GM12874 (cell line): ENCODE data around the gene LYPD6B.

Experiments
- TF ChIP-seq, protein P1 (sequence below): IDR thresholded peaks from 2 replicates; pipeline ENCODE4 v1.5.1; 2011; ENCODE audit warnings: low read depth, mild to moderate bottlenecking, control low read depth, low read length, moderate library complexity; ENCODE audit not compliant: insufficient read depth

LYPD6B gene

DNA sequence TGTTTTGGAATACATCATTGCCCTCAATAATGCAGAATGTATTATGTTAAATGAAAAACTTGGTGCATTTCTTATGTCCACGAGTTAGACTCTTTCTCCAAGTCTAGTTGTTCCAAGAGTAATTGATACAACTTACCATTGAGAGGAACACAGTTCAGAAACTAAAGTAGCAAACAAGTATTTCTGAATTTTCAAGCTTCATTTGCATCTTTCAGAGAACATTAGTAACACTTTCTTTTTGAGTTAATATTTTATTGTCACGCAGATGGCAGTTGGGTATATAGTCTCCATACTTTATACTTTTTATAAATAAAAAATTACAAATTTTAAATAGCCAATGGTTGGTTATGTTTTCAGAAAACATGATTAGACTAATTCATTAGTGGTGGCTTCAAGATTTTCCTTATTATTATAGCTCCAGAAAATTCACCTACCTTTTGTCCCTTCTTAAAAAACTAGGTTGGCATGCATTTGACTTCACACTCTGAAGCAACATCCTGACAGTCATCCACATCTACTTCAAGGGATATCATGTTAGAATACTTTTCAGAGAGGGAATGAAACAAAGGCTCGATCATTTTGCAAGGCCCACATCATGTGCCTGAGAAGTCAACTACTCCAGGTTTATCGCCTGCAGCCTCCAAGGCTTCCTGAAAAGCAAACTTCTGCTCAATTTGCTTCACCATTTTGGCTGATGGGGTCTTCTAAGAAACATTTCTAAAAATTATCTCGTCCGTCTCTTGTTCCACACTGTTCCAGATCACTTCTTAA lies 29.9 kb downstream of the LYPD6B start:
- TF ChIP-seq, protein P1, sequence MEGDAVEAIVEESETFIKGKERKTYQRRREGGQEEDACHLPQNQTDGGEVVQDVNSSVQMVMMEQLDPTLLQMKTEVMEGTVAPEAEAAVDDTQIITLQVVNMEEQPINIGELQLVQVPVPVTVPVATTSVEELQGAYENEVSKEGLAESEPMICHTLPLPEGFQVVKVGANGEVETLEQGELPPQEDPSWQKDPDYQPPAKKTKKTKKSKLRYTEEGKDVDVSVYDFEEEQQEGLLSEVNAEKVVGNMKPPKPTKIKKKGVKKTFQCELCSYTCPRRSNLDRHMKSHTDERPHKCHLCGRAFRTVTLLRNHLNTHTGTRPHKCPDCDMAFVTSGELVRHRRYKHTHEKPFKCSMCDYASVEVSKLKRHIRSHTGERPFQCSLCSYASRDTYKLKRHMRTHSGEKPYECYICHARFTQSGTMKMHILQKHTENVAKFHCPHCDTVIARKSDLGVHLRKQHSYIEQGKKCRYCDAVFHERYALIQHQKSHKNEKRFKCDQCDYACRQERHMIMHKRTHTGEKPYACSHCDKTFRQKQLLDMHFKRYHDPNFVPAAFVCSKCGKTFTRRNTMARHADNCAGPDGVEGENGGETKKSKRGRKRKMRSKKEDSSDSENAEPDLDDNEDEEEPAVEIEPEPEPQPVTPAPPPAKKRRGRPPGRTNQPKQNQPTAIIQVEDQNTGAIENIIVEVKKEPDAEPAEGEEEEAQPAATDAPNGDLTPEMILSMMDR: no peak

DNA sequence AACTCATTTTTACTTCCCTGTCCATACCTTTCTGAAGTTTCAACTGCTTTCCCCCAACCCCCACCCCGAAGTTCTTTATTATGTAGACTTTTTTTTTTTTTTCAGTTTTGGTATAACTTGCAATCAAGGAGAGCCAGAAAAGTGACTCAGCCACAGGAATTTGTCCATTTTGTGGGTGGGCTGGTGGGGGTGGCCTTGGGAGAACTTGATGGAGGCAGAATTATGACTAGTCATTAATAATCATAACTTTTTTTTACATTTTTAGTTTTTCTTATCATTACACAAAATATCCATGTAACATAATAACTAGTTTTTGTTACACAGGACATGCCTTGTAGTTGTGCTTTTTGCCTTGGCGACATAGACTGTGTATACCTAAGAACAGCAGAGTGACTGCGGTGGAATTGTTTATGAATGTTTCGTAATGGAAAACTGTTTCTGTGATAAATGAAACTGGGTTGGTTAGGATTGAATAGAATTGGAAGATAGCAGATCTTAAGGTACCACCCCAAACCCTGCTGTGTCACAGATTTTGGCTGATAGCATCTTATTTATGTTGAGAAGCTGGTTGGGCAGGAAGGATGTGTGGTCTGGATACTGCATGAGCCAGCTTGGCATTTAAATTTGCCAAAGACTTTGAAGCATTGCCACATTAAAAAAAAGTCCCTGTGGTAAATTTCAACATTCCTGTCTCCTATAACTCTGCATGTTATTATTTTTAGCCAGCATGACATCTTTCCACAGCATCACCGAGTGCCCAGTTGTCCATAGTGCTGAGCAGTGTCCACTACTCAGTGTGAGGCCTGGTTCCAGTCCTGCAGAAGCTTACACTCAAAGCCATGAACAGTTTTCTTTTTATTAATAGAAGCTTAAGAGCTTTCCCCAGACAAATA lies 30.7 kb downstream of the LYPD6B start:
- TF ChIP-seq, protein P1: no peak

DNA sequence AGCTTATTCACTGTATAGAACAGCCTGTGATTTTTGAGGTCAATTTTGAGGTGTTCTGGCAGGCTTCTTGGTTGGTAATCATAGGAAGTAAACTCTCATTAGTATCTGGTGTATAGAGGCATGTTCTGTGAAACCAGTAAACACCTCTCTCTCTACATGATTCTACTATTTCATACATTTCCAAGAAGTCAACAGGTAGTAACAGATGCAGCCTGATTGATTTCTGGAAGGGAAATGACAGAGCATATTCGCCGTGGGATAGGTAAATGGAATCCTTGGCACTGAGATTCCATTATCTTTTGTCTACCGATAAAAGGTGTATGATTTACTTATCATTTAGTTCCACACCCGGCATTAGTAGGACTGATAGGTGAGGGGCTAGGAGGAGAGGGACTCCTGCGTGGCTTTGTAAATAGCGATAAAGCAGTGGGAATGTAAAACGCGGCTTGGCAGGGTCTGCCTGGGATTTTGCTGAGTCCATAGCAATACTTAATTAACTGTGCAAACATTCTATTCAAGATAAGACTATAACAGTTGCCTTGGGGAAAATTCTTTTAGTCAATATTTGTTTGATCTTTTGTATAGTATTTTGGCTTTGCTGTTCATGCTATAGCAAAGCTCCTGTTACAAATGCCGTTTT lies 32.3 kb downstream of the LYPD6B start:
- TF ChIP-seq, protein P1: no peak

DNA sequence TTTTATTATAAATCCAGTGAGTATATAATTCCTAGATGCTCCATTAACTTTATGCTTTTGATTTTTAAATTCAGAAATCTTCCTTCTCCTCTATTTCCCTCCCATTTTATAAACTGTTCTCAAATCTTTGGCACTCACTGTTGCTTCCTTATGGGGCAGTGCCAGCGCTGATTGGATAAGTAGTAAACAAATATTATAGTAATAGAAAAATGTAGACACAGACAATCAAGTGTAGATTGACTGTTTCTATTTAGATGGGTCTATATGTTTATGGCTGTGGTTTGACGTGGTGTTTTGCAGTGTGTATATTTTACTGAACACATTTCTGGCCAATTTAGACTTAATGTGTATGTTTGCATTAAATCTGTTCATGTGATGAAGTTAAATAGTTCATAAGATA lies 36.6 kb downstream of the LYPD6B start:
- TF ChIP-seq, protein P1: no peak

DNA sequence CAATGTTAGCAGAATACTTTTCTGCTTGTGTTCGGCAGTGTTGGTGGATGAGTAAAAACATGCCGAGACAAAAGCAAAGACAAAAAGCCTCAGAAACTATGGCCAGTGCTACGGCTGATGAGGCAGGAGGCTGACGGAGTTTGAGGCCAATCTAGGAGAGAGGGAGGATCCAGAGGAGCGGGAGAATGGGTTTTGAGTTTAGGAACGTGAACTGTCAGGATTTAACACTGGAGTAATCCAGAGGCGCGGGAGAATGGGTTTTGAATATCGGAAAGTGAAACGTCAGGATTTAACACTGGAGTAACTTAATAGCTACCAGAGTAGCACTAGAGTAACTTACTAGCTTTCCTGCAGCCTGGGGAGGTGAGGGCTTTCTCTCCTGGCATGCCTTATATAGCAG lies 37.4 kb downstream of the LYPD6B start:
- TF ChIP-seq, protein P1: no peak

DNA sequence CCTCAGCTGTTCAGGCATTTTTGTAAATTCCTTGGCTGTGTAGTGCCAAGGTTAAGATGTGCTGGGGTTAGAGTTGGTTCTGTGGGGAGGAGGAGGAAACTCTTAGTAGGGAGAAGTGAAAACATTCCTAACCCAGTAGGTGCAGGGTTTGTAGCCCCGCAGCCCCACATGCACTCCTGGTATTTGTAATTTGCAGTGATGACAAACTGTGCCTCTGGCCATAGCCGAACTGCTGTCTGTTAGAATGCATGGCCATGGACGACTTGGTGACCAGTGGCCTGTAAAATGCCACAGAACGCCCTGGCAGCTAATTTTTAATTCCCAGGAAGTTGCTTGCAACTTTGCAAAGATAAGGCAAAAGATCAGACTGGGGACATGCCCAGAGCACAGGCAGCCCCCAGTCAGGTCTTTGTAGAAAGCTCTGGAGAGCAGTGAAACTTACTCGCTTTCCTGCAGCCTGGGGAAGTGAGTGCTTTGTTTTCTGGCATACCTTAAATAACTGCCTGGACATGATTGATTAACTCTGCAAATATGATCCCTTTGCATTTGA lies 38.4 kb downstream of the LYPD6B start:
- TF ChIP-seq, protein P1: no peak

DNA sequence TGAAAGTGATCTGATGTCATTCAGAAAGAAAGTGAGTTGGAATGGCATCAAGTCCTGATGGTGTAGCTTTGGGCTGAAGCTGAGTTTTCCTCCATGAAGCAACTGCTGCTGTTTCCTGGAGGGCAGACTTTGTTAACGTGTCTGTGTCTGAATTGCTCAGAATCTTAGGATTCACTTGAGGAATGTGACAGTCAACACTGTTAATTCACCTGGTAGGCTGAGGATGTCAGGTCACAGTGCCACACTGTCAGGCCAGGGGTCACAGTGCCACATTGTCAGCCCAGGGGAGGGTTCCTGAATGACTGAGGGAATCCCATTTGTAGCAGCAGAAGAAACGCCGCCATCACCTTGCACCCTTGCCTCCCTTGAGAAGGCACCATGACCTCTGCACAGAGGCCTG lies 39.4 kb downstream of the LYPD6B start:
- TF ChIP-seq, protein P1: no peak
